ENCODE measurements around the gene SELENOI.
A peak's percentile ranks its signal among the peaks of the same experiment; 100 is the strongest.
"Not testable (repeated sequence)": the region's sequence is repeated elsewhere in the genome, so short reads cannot be mapped to it uniquely, and the experiment has no call there.

The SELENOI gene

GRCh38 chr2:26327291-26328272 lies 18.4 kb upstream of the SELENOI start:
- no peak for DNase-seq (ENCODE audit: low spot score)

GRCh38 chr2:26329083-26329482 lies 16.9 kb upstream of the SELENOI start:
- not testable (repeated sequence) for DNase-seq (ENCODE audit: low spot score)

DNA sequence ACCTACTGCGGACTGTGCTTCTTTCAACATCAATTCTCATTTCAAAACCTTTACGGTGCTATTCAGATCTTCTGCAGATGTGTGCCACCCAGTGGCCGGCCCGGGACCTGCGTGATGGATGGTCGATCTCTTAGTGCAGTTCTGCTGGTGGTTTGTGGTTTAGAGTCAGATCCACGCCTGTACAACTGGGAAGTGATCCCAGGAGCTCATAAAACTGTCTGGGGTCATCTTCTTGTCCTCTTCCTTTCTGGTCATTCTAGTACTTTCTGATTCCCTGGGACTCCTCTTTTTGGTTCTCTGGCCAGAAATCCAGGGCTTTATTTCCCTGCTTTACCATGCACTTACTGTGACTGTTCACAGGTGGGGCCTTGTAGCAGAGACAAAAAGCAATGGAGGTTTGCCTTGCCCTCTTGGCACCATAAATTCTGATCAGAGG lies 15.8 kb upstream of the SELENOI start:
- DNase-seq (ENCODE audit: low spot score): peak; percentile 83

DNA sequence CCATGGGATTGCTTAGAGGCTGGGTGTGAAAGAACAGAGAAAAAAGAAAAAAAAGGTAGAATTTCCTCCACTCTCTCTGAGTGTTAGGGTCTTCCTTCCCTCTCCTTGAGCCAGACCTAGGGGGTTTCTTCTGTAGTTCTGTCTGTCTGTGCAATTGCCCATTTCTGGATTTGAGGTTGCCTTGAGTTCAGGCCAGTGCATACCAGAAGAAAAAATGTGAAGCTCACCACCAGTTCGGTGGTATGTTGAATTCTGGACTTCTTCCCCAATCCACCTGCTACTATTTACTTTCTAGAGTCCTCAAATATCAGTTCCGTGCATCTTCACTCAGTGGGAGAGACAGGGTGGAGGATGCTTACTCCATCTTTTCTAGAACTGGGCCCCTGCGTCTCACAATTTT lies 15.3 kb upstream of the SELENOI start:
- DNase-seq (ENCODE audit: low spot score): no peak

DNA sequence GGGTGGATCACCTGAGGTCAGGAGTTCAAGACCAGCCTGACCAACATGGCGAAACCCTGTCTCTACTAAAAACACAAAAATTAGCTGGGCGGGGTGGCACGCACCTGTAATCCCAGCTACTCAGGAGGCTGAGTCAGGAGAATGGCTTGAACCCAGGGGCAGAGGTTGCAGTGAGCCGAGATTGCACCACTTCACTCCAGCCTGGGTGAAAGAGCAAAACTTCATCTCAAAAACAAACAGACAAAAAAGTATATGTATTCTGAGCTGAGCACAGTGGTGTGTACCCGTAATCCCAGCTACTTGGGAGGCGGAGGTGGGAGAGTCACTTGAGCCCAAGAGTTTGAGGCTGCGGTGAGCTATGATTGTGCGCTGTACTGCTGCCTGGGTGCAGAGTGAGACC lies 14.6 kb upstream of the SELENOI start:
- not testable (repeated sequence) for DNase-seq (ENCODE audit: low spot score)

GRCh38 chr2:26333293-26333692 lies 12.7 kb upstream of the SELENOI start:
- DNase-seq (ENCODE audit: low spot score): no peak

GRCh38 chr2:26335231-26335630 lies 10.7 kb upstream of the SELENOI start:
- no peak for DNase-seq (ENCODE audit: low spot score)

DNA sequence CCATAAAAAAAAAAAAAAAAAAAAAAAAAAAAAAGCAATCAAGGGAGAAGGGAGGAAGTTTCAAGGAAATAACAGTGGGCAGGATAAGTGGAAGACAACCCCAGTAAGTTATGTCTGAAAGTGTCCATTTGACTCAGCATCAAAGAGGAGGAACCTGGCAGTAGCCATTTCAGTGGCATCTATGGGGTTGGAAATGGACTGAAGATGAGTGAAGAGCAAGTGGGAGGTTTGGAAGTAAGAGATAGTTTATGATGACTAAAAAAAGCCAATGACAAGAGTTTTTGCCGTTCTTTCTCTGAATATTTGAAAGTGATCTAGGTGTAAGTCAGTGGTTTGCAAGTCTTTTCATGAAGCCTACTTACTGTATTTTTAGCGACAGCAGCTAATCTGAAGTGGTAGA lies 9.2 kb upstream of the SELENOI start:
- no peak for DNase-seq (ENCODE audit: low spot score)

GRCh38 chr2:26337298-26337697 lies 8.6 kb upstream of the SELENOI start:
- no peak for DNase-seq (ENCODE audit: low spot score)

DNA sequence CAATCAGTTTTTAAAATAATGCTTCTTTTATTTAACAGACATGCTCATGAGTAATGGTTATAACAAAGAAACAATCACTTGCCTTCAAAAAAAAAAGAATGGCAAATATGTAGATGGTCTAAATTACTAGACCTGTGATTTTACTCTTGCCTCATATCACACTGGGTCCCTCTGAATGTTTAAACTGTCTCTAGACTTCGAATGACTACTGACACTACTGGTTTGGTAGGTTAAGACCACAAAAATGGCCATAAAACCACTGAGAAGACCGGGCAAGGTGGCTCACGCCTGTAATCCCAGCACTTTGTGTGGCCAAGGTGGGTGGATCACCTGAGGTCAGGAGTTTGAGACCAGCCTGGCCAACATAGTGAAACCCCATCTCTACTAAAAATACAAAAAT lies 5.1 kb upstream of the SELENOI start:
- no peak for DNase-seq (ENCODE audit: low spot score)

- peak; percentile 54 for DNase-seq (ENCODE audit: low spot score)
These were observed 1.2 kb upstream of the SELENOI start for GRCh38 chr2:26344581-26345282.

DNA sequence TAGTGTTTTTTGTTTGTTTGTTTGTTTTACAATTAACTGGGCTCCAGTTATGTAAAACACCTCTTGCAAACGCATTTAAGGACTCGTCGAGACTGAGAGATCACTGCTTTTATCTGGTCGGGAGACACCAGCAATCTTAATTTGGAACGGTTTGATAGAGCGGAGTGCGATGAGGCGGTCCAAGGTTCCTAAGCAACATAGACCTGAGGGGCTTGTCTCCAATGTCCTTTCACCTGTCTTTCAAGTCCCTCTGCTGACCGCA lies 729 bp upstream of the SELENOI start:
- no peak for DNase-seq (ENCODE audit: low spot score)

- peak; percentile 77 for DNase-seq (ENCODE audit: low spot score)
These were observed 611 bp downstream of the SELENOI start, which contains the start of gene ADGRF3 for GRCh38 chr2:26346454-26347053. Gene ADGRF3 (minus strand): TSS chr2:26346789. CDS start chr2:26346234, 555 bp downstream.

DNA sequence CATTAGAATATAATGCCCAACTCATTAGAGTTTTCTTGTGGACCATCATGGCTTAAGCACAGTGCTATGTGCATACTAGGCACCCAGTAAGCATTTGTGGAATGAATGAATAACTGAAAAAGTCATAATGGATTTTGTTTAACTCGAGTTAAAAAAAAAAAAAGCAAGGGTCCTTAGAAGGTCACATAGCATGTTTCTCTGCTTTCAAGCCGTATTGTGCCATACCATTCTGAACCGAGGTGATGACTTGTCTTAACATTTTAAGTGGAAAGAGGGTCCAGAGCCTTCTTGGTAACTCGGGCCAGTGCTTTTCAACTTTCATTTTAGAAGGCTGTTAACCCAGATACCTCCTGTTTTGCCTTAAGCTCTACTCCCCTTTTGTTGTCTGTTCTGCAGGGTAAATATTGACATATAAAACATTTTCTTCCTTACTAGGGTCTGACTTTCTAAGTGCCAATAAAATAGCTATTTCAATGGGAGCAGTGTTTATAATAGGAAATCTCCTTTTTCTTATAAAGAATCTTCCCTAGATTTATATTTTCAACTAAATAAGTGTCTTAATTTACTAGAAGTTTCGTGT lies 1.4 kb downstream of the SELENOI start:
- peak; percentile 37 for DNase-seq (ENCODE audit: low spot score)

DNA sequence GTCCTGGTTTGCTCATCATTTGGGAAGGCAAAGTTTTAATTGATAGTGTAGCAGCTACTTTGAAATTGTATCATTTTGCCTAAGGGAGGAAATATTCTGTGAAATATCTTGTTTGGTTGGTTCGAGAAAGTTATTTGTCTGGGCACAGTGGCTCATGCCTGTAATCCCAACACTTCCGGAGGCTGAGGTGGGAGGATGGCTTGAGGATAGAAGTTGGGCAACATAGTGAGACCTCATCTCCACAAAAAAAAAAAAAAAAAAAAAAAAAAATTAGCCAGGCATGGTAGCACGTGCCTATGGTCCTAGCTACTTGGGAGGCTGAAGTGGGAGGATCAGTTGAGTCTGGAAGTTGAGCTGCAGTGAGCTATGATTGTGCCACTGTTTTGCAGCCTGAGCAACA lies 3.7 kb downstream of the SELENOI start:
- no peak for DNase-seq (ENCODE audit: low spot score)

DNA sequence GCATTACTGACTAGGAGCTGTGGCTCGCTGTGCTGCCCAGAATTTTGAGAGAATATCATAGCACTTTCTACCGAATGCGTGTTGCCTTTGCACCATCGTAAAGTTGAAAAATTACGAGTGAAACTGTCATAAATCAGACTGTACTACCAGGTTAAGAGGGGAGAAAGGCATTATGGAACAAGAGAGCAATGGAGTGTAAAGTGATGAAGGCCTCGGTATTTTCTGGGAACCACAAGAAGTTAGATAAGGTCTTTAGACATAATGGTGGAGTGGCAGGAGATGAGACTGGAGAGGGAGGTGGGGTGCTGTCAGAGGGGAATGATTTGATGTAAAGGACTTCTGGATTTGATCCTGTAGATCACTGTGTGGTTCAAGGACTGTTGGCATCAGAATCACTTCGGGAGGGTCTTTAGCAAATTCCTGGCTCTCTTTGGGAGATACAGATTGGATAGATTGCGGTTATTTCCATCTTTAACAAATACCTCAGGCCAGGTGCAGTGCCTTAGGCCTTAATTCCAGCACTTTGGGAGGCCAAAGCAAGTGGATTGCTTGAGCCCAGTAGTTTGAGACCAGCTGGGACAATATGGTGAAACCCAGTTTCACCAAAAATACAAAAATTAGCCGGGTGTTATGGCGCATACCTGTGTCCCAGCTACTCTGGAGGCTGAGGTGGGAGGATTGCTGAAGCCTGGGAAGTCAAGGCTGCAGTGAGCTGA lies 5.6 kb downstream of the SELENOI start:
- DNase-seq (ENCODE audit: low spot score): no peak

GRCh38 chr2:26352892-26353291 lies 6.9 kb downstream of the SELENOI start:
- DNase-seq (ENCODE audit: low spot score): peak; percentile 76

GRCh38 chr2:26354469-26354868 lies 8.5 kb downstream of the SELENOI start:
- DNase-seq (ENCODE audit: low spot score): not testable (repeated sequence)

DNA sequence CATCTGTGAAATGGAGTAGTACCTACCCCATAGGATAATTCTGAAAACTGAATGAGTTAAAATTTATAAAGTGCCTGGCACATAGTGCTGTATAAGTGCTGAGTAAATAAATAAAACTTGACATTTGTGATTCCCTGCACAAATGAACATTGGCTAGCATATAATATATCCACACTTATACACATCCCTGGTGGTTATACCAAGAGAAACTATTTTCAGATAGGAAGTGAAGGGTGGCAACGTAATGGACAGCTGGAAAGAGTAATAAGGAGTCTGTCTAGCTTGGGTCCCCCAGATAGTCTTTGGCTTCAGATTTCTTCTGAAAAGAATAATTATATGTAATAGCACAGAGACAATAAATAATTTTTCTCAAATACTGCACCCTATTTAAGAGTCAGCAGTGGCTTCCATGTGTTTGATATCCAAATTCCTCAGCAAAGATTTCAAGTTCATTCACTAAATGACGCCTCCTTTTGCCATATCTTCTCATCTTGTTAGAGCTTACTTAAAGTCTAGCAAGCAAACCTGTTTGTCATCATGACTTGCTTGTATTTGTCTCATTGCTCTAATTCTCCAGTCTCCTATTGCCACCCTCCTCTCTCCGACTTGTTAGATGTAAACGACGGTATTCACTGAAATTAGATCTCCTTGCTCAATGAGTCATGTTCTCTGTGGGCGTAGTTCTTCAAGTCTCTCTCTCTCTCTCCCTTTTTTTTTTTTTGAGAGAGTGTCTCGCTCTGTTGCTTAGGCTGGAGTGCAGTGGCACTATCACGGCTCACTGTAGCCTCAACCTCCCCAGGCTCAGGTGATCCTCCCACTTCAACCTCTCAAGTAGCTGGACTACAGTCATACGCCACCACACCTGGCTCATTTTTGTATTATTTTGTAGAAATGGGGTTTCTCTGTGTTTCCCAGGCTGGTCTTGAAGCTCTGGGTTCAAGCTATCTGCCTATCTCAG lies 9.4 kb downstream of the SELENOI start:
- DNase-seq (ENCODE audit: low spot score): peak; percentile 93

DNA sequence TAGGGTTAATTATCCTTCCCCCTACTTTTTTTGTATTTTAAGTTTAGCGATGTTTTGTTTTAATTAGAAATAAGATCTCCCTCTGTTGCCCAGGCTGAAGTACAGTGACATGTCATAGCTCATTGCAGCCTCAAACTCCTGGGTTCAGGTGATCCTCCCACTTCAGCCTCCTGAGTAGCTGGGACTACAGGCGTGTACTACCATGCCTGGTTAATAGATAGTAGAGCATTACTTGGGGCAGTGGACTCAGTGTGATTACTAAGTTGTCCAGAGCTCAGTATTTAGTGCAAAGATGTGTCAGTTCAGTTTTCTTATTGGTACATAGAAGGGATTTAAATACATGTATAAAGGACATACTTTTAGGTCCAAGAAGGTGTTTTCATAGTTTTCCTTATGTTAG lies 10.2 kb downstream of the SELENOI start:
- peak; percentile 71 for DNase-seq (ENCODE audit: low spot score)

GRCh38 chr2:26356771-26357170 lies 10.8 kb downstream of the SELENOI start:
- no peak for DNase-seq (ENCODE audit: low spot score)
